ENCODE data around the gene GRIN3B.
"Not testable (repeated sequence)": the region's sequence is repeated elsewhere in the genome, so short reads cannot be mapped to it uniquely, and the experiment has no call there.

The GRIN3B gene

DNA sequence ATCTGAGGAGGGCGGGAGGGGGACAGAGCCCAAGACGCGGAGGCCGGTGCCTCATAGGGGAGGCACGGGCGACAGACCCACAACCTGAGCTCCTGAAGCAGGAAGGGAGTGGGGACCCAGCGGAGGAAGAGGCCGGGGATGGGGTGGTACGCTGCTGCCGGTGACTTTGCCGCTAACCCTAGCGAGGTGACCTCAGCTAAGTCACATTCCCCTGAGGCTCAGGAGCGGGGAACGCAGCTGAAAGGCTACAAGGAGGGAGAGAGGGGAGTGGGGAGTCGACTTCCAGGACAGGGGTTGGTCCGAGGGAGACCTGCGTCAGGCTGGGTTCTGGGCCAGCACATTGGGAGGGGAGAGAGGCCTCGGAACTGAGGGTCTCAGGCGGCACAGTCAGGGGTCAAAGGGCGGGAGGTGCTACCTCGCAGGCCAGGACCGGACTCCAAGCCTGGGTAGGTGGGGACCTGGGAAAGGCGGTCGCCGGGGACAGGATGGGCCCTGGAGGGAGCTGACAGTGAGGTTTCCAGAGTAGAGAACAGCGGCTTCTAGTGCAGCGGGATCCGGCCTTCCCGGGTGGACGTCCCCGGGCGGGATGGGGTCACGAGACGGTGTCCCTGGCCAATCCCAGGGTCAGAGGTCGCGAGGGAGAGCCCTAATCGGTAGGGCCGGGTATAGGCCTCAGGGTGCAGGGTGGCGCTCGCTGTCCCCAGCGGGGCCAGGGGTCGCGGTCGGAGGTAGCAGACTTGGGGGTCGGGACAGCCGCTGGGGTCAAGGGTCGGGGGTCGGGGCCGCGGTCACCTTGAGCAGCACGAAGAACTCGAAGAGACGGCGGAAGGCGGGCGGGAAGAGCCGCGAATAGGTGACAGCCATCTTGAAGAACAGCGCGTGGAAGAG is 20.0 kb downstream of the GRIN3B start:
- peak overlapping the region; percentile 92 for H3K4me3 ChIP-seq (ENCODE audit: low read depth, low read length)
- no peaks in the 10 kb centered on the region for H3K27me3 ChIP-seq (replicated peaks)
- no peak for DNase-seq
- H3K36me3 ChIP-seq (replicated peaks): no peaks in the 10 kb centered on the region
- peak overlapping the region; percentile 96 for H3K27ac ChIP-seq
- in situ Hi-C loops (cut with HindIII; ENCODE audit: low pct_ligation_motif_present, low sequenced_read_pairs): no loop called here
- TF ChIP-seq, protein P1, sequence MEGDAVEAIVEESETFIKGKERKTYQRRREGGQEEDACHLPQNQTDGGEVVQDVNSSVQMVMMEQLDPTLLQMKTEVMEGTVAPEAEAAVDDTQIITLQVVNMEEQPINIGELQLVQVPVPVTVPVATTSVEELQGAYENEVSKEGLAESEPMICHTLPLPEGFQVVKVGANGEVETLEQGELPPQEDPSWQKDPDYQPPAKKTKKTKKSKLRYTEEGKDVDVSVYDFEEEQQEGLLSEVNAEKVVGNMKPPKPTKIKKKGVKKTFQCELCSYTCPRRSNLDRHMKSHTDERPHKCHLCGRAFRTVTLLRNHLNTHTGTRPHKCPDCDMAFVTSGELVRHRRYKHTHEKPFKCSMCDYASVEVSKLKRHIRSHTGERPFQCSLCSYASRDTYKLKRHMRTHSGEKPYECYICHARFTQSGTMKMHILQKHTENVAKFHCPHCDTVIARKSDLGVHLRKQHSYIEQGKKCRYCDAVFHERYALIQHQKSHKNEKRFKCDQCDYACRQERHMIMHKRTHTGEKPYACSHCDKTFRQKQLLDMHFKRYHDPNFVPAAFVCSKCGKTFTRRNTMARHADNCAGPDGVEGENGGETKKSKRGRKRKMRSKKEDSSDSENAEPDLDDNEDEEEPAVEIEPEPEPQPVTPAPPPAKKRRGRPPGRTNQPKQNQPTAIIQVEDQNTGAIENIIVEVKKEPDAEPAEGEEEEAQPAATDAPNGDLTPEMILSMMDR (IDR thresholded peaks at IDR 0.05; ENCODE audit: low read depth, low read length, missing control alignments): no peak

DNA sequence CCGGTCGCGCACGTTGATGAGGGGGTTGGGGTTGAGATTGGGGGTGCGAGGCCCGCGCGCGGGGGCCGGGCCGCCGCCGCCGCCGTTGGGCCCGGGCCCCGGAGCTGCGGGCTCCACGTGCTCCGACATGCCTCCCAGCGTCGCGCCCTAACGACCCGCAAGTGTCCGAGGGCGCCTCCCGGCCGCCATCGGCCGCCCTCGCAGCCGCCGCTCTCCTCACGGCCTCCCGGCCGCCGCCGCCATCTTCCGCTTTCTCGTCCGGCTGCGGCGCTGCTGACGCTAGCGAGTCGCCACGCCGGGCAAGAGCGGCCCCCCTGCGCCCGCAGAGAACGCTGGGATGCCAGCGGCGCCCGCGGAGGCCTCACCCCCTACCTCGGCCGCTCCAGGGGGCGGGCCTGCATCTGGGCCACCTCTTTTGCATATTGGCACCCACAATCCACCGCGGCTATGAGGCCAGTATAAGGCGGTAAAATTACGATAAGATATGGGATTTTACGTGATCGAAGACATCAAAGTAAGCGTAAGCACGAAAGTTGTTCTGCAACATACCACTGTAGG is 20.7 kb downstream of the GRIN3B start, which contains the start of gene TMEM259:
TMEM259 (minus strand) TSS at position 256 of the 558 bp plus-strand sequence; CDS start at position 129, 127 bp downstream.
- H3K36me3 ChIP-seq (replicated peaks): no peaks in the 10 kb centered on the region
- TF ChIP-seq, protein P1 (IDR thresholded peaks at IDR 0.05; ENCODE audit: low read depth, low read length, missing control alignments): no peak
- no peaks in the 10 kb centered on the region for H3K27me3 ChIP-seq (replicated peaks)
- in situ Hi-C loops (cut with HindIII; ENCODE audit: low pct_ligation_motif_present, low sequenced_read_pairs): no loop called here
- peak within 1 kb of the TSS; percentile 92 for H3K4me3 ChIP-seq (ENCODE audit: low read depth, low read length)
- H3K27ac ChIP-seq: peak within 1 kb of the TSS; percentile 96
- peak; percentile 94 for DNase-seq

DNA sequence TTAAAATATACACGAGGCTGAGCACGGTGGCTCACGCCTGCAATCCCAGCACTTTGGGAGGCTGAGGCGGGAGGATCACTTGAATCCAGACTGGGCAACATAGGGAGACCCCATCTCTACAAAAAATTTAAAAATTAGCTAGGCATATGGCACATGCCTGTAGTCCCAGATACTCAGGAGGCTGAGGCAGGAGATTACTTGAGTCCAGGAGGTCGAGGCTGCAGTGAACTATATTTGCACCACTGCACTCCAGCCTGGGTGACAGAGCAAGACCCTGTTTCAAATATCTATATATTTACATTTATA is 23.6 kb downstream of the GRIN3B start:
- H3K4me3 ChIP-seq (ENCODE audit: low read depth, low read length); H3K27me3 ChIP-seq (replicated peaks); in situ Hi-C loops (cut with HindIII; ENCODE audit: low pct_ligation_motif_present, low sequenced_read_pairs); H3K27ac ChIP-seq; DNase-seq; H3K36me3 ChIP-seq (replicated peaks): not testable (repeated sequence)

DNA sequence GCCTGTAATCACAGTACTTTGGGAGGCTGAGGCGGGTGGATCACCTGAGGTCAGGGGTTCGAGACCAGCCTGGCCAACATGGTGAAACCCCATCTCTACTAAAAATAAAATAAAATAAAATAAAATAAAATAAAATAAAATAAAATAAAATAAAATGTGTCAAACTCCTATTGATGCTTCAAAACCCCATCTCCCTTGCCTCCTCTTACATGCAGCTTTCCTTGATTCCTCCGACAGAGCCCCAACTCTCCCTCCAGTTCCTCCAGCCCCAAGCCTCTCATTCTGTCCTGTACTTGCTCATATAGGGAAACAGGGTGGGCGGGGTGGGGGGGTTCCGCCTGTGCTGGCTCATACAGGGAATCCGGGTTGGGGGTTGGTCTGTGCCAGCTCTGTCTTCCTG is 24.9 kb downstream of the GRIN3B start:
- H3K36me3 ChIP-seq (replicated peaks); H3K4me3 ChIP-seq (ENCODE audit: low read depth, low read length); H3K27ac ChIP-seq; H3K27me3 ChIP-seq (replicated peaks); DNase-seq; in situ Hi-C loops (cut with HindIII; ENCODE audit: low pct_ligation_motif_present, low sequenced_read_pairs): not testable (repeated sequence)

DNA sequence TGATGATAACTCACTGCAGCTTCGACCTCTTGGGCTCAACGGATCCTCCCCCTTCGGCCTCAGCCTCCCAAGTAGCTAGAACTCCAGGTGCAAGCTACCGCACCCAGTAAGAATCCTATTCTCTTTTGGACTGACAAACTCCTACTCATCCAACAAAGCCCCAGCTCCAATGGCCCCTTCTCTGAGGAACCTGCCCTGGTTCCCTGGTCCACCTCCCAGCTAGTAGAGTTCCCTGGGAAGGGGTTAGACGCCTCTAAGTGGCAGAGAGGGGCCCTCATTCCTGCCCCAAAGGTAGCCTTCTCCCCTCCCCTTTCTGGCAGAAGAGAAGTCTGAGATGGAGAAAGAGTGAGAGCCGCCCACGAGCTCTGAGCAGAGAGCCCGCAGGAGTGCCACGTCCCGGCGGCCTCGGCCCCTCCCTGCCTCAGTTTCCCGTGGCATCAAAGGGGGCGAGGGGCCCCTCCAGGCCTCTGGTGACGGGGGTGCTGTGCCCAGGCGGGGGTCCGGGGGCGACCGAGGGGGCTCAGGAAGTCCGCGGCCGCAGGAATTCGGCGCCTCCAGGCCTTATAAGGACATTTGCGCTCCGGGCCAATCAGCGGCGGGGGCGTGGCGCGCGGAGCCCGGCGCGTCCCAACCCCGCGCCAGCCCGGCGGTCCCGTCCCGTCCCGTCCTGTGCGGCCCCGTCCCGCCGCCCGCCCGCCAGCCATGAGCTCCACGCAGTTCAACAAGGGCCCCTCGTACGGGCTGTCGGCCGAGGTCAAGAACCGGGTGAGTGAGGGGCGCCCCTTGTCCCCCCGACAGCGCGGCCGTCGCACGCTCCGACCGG is 26.0 kb downstream of the GRIN3B start, which contains the start of gene CNN2:
CNN2 (plus strand) TSS at position 649 of the 823 bp plus-strand sequence; CDS start at position 703, 54 bp downstream.
- Histone ChIP-seq H3K27me3 (replicated peaks) (no peaks in the 10 kb centered on the region), H3K27ac (peak within 1 kb of the TSS; percentile 90), H3K36me3 (replicated peaks) (peaks cover 16% of the 10 kb centered on the region), H3K4me3 (ENCODE audit: low read depth, low read length) (peak within 1 kb of the TSS; percentile 96)
- DNase-seq: peak; percentile 69
- in situ Hi-C loops (cut with HindIII; ENCODE audit: low pct_ligation_motif_present, low sequenced_read_pairs): no loop called here
- TF ChIP-seq, protein P1 (IDR thresholded peaks at IDR 0.05; ENCODE audit: low read depth, low read length, missing control alignments): no peak

DNA sequence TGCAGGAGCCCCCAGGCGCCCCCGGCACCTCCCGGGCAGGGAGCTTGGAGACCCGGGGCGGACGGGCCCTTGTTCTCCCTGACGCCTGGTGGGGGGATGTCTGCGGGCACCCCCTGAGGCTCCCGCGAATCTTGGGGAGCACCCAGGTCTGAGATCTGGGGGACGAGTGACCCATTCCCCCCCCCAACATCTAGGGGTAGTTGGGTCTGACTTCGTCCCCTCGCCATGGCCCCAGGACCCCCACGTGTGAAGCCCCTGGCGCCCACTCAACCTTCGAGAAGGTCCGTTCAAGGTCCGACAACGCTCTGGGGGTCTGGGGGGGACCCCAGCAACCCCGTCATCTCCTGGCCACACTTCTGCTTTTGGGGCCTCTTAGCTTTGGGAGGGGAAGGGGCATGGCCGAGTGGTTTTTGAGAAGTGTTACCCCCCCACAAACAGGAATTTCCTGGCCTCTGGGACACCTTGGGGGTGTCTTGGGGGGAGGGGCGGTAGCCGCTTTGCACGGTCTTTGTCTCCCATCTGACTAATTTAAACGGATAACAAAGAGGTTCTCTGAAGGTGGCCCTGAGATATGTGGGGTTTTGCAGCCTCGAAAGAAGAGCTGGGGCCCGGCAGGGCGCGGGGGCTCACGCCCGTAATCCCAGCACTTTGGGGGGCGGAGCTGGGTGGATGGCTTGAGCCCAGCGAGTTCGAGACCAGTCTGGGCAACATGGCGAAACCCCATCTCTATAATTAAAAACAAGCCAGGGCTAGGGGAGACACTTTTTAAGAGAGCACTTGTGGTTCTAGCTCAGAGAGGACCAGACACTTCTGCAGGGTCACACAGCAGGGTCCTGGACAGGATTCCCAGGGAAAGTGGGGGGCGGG is 26.8 kb downstream of the GRIN3B start:
- in situ Hi-C loops (cut with HindIII; ENCODE audit: low pct_ligation_motif_present, low sequenced_read_pairs): no loop called here
- no peak for DNase-seq

More for the DNA sequence above, 26.8 kb downstream of the GRIN3B start:
- H3K27ac ChIP-seq: peak overlapping the region; percentile 90
- no peaks in the 10 kb centered on the region for H3K27me3 ChIP-seq (replicated peaks)
- H3K4me3 ChIP-seq (ENCODE audit: low read depth, low read length): peak overlapping the region; percentile 96
- peaks cover 21% of the 10 kb centered on the region for H3K36me3 ChIP-seq (replicated peaks)
- TF ChIP-seq, protein P1 (IDR thresholded peaks at IDR 0.05; ENCODE audit: low read depth, low read length, missing control alignments): no peak

Measured in brain microvascular endothelial cell (primary cell).